M059J (cell line): Measurements from ENCODE around the gene PCDHGB3. TPM values are rescaled to one million over a fixed set of nuclear protein-coding genes. Genes with fewer than 3 reads are reported as not detected.
"Not testable (repeated sequence)": the region's sequence is repeated elsewhere in the genome, so short reads cannot be mapped to it uniquely, and the experiment has no call there.

Experiments
- DNase-seq: peaks from one replicate; pipeline ENCODE4 v3.0.0-alpha.2; 2012; ENCODE audit warnings: low read depth
- total RNA-seq: library from RNA; depleted of rRNA; stranded (reverse); fragments of >200 nt; shearing (Covaris generic); gene quantifications from 2 replicates; pipeline ENCODE4 v1.2.3, GENCODE V29; 2014; rRNA removed

The PCDHGB3 gene
- 0.49 and 0.54 TPM in 2 replicates for total RNA-seq

- no peak for DNase-seq
Observed at GRCh38 chr5:141369994-141370848, at the start of gene PCDHGB3. PCDHGB3 (plus strand) TSS chr5:141370242; CDS start chr5:141370395, 153 bp downstream.

GRCh38 chr5:141322261-141322660 is 47.8 kb upstream of the PCDHGB3 start:
- no peak for DNase-seq

DNA sequence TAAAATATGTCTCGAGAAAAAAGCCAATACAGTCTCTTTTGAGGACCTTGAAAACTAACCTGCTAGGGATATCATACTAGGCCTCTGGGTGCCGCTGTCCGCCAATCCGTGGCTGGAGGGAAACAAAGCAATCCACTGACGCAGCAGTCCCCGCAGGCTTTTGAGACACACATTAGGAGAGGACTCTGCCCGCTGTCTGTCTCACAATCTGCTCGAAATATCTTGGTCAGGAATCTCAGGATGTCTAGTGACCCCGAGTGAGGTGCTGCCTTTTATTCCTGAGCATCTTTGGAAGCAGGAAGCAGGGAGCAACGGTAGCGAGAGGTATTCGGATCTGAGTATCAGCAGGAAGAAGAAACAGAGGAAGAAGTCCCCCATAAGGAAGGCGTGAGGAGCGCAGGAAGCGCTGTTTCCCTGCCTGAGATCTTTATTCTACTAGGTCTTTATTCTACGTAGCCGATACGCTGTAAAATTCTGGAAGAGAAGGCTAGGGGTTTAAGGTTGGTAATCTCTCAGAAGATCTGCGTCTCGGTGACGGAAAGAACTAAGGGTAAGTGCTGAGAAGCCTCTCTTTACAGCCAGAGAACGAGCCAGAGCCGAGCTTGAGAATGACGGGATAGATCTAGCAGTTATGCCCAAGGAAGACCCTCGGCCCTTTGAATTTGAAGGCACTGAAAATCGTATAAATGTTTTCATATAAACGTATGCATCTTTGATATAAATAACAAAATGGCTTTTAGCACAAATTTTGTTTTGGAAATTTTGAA is 43.8 kb upstream of the PCDHGB3 start:
- peak; percentile 83 for DNase-seq

DNA sequence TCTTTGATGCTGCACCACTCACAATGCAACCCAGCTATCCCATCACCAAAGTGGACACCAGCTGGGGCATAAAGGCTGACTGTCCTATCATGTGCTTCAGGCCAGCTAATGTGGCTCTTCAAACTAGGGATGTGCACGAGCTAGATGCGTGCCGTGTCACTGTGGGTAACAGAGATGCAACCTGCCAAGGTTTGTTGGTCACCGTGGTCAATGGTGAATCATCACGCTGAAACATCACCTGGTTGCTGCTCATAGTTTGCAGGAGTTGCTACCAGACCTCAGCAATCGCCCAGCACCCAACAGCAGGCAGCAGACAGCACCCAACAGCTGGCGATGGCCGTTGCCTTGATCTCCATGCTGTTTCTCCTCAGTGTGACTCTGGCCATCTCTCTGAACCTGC is 41.8 kb upstream of the PCDHGB3 start:
- peak; percentile 38 for DNase-seq

- DNase-seq: no peak
Observed at GRCh38 chr5:141330299-141331080, 39.6 kb upstream of the PCDHGB3 start, which contains the start of gene PCDHGA1. PCDHGA1 (plus strand) TSS chr5:141330514.

DNA sequence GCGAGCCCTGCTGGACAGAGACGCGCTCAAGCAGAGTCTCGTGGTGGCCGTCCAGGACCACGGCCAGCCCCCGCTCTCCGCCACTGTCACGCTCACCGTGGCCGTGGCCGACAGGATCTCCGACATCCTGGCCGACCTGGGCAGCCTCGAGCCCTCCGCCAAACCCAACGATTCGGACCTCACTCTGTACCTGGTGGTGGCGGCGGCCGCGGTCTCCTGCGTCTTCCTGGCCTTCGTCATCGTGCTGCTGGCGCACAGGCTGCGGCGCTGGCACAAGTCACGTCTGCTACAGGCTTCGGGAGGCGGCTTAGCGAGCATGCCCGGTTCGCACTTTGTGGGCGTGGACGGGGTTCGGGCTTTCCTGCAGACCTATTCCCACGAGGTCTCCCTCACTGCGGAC is 37.5 kb upstream of the PCDHGB3 start:
- not testable (repeated sequence) for DNase-seq

- DNase-seq: no peak
Observed at GRCh38 chr5:141338538-141339306, 31.3 kb upstream of the PCDHGB3 start, which contains the start of gene PCDHGA2. PCDHGA2 (plus strand) TSS chr5:141338760.

- not testable (repeated sequence) for DNase-seq
Observed at GRCh38 chr5:141340781-141341354, 29.2 kb upstream of the PCDHGB3 start.

- no peak for DNase-seq
Observed at GRCh38 chr5:141342773-141343172, 27.3 kb upstream of the PCDHGB3 start.

DNA sequence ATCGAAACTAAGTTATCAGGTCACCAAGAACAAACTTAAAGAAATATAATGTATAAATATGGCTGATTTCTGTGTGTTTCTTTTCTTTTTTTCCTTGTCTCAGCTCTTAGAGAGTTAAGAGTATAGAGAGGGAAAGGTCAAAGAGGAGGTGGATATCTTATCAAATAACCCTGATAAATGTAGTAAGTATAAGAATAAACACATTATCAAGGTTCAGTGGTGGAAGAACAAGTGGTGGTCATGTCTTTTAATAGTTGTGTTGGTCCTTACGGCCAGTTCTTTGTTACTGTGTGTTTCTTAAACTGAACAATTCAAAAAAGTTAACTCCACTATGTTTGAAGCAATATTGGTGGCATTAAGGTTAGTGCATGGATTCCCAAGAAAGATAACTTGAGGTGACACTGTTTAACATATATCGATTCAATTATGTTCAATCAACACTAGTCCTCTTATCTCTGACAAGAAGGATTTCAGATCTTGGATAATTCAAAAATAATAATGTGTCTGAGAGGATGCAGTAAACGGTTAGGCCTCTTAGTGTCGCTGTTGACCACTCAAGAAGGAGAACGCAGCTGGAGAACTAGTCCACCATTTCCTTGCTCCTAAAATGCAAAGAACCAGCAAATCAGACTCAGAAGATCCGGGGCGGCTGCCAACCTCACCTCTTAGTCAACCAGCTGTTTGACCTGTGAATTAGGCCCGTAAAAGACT is 26.6 kb upstream of the PCDHGB3 start, which contains the start of gene PCDHGA3:
Gene PCDHGA3 (plus strand): TSS at position 588 of the 711 bp plus-strand sequence. CDS start 205 bp downstream, outside the sequence.
- no peak for DNase-seq

- no peak for DNase-seq
Observed at GRCh38 chr5:141343953-141344463, 26.0 kb upstream of the PCDHGB3 start.

DNA sequence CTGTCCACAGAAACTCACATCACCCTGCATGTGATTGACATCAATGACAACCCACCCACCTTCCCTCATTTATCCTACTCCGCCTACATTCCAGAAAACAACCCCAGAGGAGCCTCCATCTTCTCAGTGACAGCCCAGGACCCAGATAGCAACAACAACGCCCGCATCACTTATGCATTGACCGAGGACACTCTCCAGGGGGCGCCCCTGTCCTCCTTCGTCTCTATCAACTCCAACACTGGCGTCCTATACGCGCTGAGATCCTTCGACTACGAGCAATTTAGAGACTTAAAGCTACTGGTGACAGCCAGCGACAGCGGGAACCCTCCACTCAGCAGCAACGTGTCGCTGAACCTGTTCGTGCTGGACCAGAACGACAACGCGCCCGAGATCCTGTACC is 24.7 kb upstream of the PCDHGB3 start:
- DNase-seq: no peak

- DNase-seq: not testable (repeated sequence)
Observed at GRCh38 chr5:141346017-141346416, 24.0 kb upstream of the PCDHGB3 start.

GRCh38 chr5:141349917-141350619 is 20.0 kb upstream of the PCDHGB3 start, which contains the start of gene PCDHGB1:
PCDHGB1 (plus strand) TSS chr5:141350099; CDS start chr5:141350261, 162 bp downstream.
- peak; percentile 86 for DNase-seq

DNA sequence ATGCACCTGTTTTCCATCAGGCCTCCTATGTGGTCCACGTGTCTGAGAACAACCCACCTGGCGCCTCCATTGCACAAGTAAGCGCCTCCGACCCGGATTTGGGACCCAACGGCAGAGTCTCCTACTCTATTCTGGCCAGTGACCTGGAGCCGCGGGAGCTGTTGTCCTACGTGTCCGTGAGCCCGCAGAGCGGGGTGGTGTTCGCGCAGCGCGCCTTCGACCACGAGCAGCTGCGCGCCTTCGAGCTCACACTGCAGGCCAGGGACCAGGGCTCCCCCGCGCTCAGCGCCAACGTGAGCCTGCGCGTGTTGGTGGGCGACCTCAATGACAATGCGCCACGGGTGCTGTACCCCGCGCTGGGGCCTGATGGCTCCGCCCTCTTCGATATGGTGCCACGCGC is 18.5 kb upstream of the PCDHGB3 start:
- no peak for DNase-seq

DNA sequence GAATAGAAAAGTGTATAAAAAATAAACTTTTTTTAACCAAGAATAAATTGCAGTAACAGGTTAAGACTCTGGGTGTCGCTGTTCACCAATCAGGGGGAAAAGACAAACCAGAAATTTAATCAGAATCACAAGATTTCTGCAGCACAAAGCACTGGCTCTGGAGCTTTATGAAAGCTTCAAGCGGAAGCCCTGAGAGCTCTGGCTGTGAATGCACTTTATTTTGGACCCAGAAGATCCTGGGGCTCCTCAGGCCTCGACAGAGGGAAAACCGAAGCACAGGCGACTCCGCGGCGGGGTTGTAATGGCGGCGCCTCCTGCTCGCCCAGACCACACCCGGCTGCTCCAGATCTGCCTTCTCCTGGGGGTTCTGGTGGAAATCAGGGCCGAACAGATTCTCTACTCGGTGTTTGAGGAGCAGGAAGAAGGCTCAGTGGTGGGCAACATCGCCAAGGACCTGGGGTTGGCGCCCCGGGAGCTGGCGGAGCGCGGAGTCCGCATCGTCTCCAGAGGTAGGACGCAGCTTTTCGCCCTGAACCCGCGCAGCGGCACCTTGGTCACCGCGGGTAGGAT is 15.1 kb upstream of the PCDHGB3 start, which contains the start of gene PCDHGA4:
Gene PCDHGA4 (plus strand): TSS at position 122 of the 570 bp plus-strand sequence. CDS start 87 bp downstream, at position 209.
- DNase-seq: no peak

DNA sequence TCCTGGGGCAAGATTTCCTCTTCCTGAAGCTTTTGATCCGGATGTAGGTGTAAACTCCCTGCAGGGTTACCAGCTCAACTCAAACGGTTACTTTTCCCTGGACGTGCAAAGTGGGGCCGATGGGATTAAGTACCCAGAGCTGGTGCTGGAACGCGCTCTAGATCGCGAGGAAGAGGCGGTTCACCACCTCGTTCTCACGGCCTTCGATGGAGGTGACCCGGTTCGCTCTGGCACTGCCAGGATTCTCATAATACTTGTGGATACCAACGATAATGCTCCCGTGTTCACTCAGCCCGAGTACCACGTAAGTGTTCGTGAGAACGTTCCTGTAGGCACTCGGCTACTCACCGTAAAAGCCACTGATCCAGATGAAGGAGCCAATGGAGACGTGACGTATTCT is 14.4 kb upstream of the PCDHGB3 start:
- no peak for DNase-seq

DNA sequence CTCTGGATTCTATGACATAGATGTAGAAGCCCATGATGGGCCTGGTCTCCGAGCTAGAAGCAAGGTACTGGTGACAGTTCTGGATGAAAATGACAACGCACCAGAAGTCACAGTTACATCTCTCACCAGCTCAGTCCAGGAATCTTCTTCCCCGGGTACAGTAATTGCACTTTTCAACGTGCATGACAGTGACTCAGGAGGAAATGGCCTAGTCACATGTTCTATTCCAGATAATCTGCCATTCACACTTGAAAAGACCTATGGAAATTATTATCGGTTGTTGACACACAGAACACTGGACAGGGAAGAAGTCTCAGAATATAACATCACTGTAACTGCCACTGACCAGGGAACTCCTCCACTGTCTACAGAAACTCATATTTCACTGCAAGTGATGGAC is 13.9 kb upstream of the PCDHGB3 start:
- no peak for DNase-seq
